Astrocyte (in vitro differentiated cells and primary cell): Measurements from ENCODE around the gene ZNF385C. TPM values are rescaled to one million over a fixed set of nuclear protein-coding genes. Genes with fewer than 3 reads are reported as not detected.

ENCODE experiments used
- DNase-seq: peaks from one replicate; pipeline ENCODE4 v3.0.0-alpha.2; 2010; ENCODE audit warnings: low read depth
- FAIRE-seq: peaks from 2 replicates; lab custom pipeline; 2011; peaks lifted over from hg19 to GRCh38; lab: Jason Lieb, UNC
- H2AFZ ChIP-seq: 2 replicates; pipeline ENCODE4 v1.6.0; 2012; ENCODE audit warnings: low read depth, low read length, inconsistent platforms
- H3K27ac ChIP-seq: 2 replicates; pipeline ENCODE4 v1.5.1; 2011; ENCODE audit warnings: low read depth, low read length, inconsistent platforms
- H3K27me3 ChIP-seq: 2 replicates; pipeline ENCODE4 v1.6.0; 2011; ENCODE audit warnings: low read length, inconsistent platforms; ENCODE audit not compliant: insufficient read depth
- H3K36me3 ChIP-seq: 2 replicates; pipeline ENCODE4 v1.5.1; 2011; ENCODE audit warnings: low read length, inconsistent platforms; ENCODE audit not compliant: insufficient read depth
- H3K4me1 ChIP-seq: 2 replicates; pipeline ENCODE4 v1.5.1; 2011; ENCODE audit warnings: low read length, inconsistent platforms; ENCODE audit not compliant: insufficient read depth
- H3K4me2 ChIP-seq: 2 replicates; pipeline ENCODE4 v1.6.0; 2012; ENCODE audit warnings: low read length, inconsistent platforms
- H3K4me3 ChIP-seq: 2 replicates; pipeline ENCODE4 v1.5.1; 2011; ENCODE audit warnings: low read depth, mild to moderate bottlenecking, low read length, inconsistent platforms; ENCODE audit not compliant: insufficient read depth
- H3K79me2 ChIP-seq: 2 replicates; pipeline ENCODE4 v1.6.0; 2012; ENCODE audit warnings: mild to moderate bottlenecking, low read length, inconsistent platforms; ENCODE audit not compliant: insufficient read depth
- H3K9ac ChIP-seq: 2 replicates; pipeline ENCODE4 v1.6.0; 2012; ENCODE audit warnings: mild to moderate bottlenecking, low read length, inconsistent platforms
- H3K9me3 ChIP-seq: 2 replicates; pipeline ENCODE4 v1.5.1; 2012; ENCODE audit warnings: low read depth, mild to moderate bottlenecking, low read length, inconsistent platforms; ENCODE audit not compliant: insufficient read depth
- H4K20me1 ChIP-seq: 2 replicates; pipeline ENCODE4 v1.6.0; 2012; ENCODE audit warnings: low read length, inconsistent platforms; ENCODE audit not compliant: insufficient read depth
- H3K27ac Mint-ChIP-seq: one replicate; pipeline ENCODE4 v1.8.0; 2021; ENCODE audit warnings: mild to moderate bottlenecking, mixed read lengths; ENCODE audit not compliant: unreplicated experiment
- H3K27me3 Mint-ChIP-seq: one replicate; pipeline ENCODE4 v1.8.0; 2021; ENCODE audit warnings: low read depth, mixed read lengths; ENCODE audit not compliant: unreplicated experiment
- H3K36me3 Mint-ChIP-seq: one replicate; pipeline ENCODE4 v1.8.0; 2021; ENCODE audit warnings: low read depth, mixed read lengths; ENCODE audit not compliant: unreplicated experiment
- H3K4me1 Mint-ChIP-seq: one replicate; pipeline ENCODE4 v1.8.0; 2021; ENCODE audit warnings: low read depth, mixed read lengths; ENCODE audit not compliant: unreplicated experiment
- H3K4me3 Mint-ChIP-seq: one replicate; pipeline ENCODE4 v1.8.0; 2021; ENCODE audit warnings: mild to moderate bottlenecking, moderate library complexity, mixed read lengths; ENCODE audit not compliant: unreplicated experiment
- H3K9me3 Mint-ChIP-seq: one replicate; pipeline ENCODE4 v1.8.0; 2021; ENCODE audit warnings: mild to moderate bottlenecking, mixed read lengths; ENCODE audit not compliant: unreplicated experiment
- CTCF ChIP-seq: IDR thresholded peaks from 2 replicates; pipeline ENCODE4 v1.5.1; 2011; ENCODE audit warnings: low read depth, mild to moderate bottlenecking, inconsistent platforms, low read length, moderate library complexity; ENCODE audit not compliant: insufficient read depth
- EZH2 ChIP-seq: IDR thresholded peaks from 2 replicates; pipeline ENCODE4 v1.6.1; 2012; ENCODE audit warnings: mild to moderate bottlenecking, low read length, inconsistent platforms; ENCODE audit not compliant: insufficient read depth
- total RNA-seq: library from RNA; stranded (reverse); gene quantifications from 2 replicates; pipeline ENCODE4 v1.2.1, GENCODE V29; 2021

The ZNF385C gene
- total RNA-seq, 1 donor from 2014 or later: 0.39 TPM

GRCh38 chr17:42107597-42108576 lies 9.6 kb upstream of the ZNF385C start:
- Histone ChIP-seq H3K9ac (no peak overlapping the region), H3K79me2 (no peaks in the 10 kb centered on the region), H3K27me3 (peaks cover 4% of the 10 kb centered on the region), H3K36me3 (no peaks in the 10 kb centered on the region), H3K4me2 (peak overlapping the region; percentile 80), H3K4me3 (peak overlapping the region; percentile 20), H4K20me1 (no peaks in the 10 kb centered on the region), H3K9me3 (no peaks in the 10 kb centered on the region), H3K27ac (no peak overlapping the region), H3K4me1 (no peaks in the 10 kb centered on the region), H2AFZ (peak overlapping the region; percentile 82)
- no peak overlapping the region for H3K27ac Mint-ChIP-seq
- peak overlapping the region; percentile 75 for H3K4me3 Mint-ChIP-seq
- H3K4me1 Mint-ChIP-seq: peaks cover 3% of the 10 kb centered on the region
- H3K9me3 Mint-ChIP-seq: peaks cover 2% of the 10 kb centered on the region
- TF ChIP-seq CTCF (no peak), EZH2 (no peak)
- FAIRE-seq: no peak
- DNase-seq: peak; percentile 32
- H3K36me3 Mint-ChIP-seq: peaks cover 7% of the 10 kb centered on the region
- H3K27me3 Mint-ChIP-seq: peaks cover 27% of the 10 kb centered on the region

- Histone ChIP-seq H3K27ac (no peak overlapping the region), H3K79me2 (no peaks in the 10 kb centered on the region), H3K4me1 (no peaks in the 10 kb centered on the region), H3K4me2 (peak overlapping the region; percentile 80), H3K9ac (no peak overlapping the region), H3K4me3 (peak overlapping the region; percentile 20), H2AFZ (no peak overlapping the region), H4K20me1 (no peaks in the 10 kb centered on the region), H3K9me3 (no peaks in the 10 kb centered on the region), H3K36me3 (no peaks in the 10 kb centered on the region), H3K27me3 (peaks cover 4% of the 10 kb centered on the region)
- TF ChIP-seq EZH2 (no peak), CTCF (no peak)
- no peak for DNase-seq
- Mint-ChIP-seq H3K4me3 (peak overlapping the region; percentile 75), H3K27ac (no peak overlapping the region), H3K27me3 (peaks cover 34% of the 10 kb centered on the region), H3K36me3 (peaks cover 7% of the 10 kb centered on the region), H3K4me1 (peaks cover 2% of the 10 kb centered on the region), H3K9me3 (peaks cover 2% of the 10 kb centered on the region)
- no peak for FAIRE-seq
Measured at GRCh38 chr17:42107124-42107523, 8.9 kb upstream of the ZNF385C start.
